ENCODE measurements around the gene MACROD2.

The MACROD2 gene

GRCh38 chr20:14830899-14831298, 835.6 kb downstream of the MACROD2 start:
- no peak for ATAC-seq

DNA sequence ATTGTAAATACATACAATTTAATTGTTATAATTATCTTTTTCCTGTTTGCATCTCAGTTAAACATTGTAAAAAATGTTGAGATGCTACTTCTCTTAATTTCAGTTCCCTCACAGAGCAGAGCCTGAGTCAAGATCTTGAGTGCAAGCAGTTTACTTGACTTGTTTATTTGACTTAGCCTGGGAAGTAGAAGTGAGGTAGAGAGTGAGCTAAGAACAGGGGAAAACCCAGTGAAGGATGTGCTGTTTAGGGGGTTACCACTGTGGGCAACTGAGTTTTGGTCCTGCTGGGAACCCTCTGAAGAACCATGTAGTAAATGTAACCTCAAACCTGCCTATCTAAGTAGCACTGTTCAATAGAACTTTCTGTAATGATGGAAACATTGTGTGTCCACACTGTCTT, 837.3 kb downstream of the MACROD2 start:
- no peak for ATAC-seq

DNA sequence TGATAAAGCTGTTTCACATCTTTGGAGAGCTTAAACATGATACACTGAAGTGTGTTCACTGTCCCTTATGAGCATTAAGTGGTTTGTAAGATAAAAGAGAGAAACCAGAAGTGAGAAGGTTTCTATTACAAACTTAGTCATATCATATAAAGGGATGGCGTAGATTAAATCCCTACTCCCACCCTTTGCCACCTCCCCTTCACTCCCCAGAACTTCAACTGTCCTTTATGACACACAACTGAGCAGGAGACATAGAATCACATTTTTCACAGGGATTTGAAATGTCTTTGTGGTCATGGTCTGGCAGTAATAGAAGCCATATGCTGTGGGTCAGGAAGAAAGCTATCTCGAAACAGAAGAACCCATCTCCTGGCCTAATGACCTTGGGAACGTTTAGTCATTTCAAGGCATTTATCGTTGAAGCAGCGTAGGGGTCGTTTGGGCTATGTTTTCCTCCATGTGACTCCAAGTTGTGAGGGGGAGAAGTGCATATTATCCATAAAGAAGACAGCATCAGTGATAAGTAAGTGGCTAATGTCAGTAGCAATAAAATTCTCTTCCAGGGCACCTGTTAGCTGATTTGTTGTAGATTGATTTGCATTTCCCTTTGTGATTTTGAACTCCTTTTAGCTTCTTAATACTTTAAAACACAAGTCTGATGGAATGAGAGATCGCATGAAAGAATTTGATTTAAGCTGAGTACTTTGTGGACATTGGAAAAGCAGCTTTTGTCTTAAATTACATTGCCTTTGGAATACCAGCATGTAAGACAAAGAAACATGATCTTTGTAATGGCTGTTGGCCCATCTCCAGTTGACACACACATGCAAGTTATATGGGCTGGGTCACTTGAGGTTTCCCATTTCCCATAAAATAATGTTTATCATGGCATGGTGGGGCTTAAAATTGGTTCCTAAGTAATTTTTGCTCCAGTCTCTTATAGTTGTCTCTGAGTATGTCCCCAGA, 843.6 kb downstream of the MACROD2 start:
- ATAC-seq: no peak

GRCh38 chr20:14845199-14846160, 850.2 kb downstream of the MACROD2 start:
- no peak for ATAC-seq

DNA sequence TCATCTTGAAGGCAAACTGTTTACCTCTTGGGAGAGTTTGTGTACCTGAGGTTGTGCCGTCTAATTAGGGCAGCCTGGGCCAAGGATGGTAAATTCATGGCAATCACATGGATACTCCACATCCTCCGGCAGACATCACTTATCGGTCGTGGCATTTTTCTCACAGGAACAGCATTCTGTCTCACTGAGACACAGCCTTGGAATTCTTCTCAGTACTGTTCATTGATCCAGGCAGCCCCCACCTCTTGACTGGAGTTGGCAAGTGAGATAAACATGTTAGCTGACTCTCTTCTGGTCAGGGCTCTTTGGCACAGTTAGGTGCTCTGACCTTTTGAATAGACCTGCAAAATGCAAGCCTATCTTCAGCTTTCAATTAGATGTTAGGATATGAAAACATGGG, 853.5 kb downstream of the MACROD2 start:
- no peak for ATAC-seq

DNA sequence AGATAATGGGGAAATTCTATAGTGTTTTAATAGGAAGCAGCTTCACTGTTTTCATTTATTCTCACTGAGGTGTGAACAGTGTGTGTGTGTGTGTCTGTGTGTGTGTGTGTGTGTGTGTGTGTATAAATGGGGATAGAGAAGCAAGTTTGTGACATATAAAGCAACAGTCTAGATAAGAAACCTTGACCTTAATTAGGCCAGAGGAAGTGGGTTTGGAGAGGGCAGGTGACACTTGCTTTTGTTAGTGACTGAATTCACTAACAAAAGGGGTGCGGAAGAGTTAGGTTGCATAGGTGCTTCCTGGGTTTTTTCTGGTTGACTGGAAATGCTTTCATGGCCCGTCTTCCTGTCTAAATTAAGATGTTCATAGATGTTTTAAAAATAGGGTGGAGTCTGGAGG, 857.8 kb downstream of the MACROD2 start:
- no peak for ATAC-seq

- no peak for ATAC-seq
These were observed 859.9 kb downstream of the MACROD2 start for GRCh38 chr20:14855171-14855570.

GRCh38 chr20:14859627-14860026, 864.3 kb downstream of the MACROD2 start:
- ATAC-seq: no peak

- ATAC-seq: no peak
These were observed 865.1 kb downstream of the MACROD2 start for GRCh38 chr20:14860410-14860814.

DNA sequence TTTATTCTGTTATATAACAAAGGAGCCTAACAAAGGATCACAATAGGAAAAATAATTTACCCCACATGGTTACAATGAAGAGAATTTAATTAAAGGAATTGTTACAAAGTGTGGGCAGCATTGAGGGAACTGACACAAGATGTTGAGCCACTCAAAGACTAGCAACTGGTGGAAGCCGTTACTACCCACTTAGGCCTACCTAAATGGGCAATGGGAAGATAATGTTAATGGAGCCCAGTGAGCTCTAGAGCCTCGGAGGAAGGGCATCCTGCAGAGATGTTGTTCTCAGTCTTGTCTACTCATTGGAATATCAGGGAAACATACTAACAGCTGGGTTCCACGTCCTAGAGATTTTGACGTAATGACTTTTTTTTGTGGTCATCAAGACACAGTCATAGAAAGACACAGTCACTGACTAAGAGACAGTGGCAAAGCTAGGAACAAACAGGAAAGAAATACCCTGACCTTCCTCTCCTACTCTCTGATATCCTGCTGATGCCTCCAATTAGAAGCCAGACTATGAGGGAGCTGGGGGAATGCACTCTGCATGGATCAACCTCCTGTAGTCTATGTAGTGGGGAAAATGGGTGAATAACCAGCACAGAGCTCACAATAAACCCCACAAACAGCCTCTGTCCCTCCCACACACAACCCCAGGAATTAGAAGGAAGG, 865.8 kb downstream of the MACROD2 start:
- no peak for ATAC-seq

DNA sequence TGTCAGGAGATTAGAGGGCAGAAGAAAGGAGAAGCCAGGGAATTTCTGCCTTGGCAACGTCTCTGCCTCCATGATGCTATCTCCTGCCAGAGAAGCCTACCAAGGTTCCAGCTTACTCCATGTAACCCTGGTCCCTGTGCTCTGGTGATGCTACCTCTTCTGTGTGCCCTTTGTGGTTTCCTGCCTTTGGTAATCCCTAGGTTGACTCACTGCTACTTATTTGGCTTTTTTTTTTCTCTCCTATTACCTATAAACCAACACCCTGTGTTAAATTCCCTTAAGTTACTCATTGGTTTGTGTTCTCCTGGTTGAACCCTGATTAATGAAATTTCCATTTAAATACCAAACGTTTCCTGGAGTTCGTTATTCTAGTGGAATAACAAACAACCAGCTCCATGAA, 869.9 kb downstream of the MACROD2 start:
- no peak for ATAC-seq

DNA sequence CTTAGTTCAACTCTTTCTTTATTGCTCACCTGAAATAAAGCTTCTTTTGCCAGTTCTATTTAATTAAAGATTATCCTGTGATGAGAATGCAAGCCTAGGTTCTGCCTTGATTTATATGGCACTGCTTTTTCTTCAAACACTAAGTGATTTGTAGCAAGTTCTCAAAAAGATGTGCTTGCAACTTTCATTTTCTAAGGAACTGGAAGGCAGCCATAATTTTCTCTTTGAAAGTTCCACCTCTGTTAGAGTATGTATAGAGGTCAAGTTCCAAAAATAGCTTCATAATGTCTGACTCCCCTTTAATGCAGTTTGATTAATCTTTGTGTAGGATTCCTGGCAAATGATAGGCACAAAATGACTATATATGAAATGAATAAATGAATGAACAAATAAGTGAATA, 870.4 kb downstream of the MACROD2 start:
- no peak for ATAC-seq

GRCh38 chr20:14866841-14867514, 871.7 kb downstream of the MACROD2 start:
- no peak for ATAC-seq

DNA sequence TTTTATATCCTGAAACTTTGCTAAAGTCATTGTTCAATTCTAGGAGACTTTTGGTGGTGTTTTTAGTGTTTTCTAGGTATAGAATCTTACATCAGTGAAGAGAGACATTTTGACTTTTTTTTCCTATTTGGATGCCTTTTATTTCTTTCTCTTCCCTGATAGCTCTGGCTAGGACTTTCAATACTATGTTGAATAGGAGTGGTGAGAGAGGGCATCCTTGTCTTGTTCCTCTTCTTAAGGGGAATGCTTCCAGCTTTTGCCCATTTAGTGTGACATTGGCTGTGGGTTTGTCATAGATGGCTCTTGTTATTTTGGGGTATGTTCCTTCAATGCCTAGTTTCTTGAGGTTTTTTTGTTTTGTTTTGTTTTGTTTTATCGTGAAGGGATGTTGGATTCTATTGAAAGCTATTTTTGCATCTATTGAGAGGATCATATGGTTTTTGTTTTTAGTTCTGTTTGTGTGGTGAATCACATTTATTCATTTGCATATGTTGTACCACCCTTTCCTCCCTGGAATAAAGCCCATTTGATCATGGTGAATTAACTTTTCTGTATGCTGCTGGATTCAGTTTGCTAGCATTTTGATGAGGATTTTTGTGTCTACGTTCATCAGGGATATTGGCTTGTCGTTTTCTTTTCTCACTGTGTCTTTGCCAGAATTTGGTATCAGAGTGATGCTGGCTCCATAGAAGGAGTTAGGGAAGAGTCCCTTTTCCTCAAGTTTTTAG, 882.1 kb downstream of the MACROD2 start:
- ATAC-seq: no peak

DNA sequence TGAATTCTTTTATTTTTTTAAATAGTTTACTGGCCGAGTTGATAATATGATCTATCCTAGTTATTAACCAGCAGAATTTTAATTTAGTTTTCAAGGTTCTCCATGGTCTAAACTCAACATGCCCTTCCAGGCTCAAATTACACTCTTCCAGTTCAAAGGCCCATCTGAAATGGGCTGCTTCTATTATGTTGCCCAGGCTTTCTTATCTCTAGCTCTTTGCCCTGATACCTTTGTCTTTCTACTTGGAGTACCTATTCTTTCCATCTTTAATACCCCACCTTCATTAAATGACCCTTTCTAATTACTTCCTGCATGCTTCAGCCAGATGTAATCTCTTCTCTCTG, 883.3 kb downstream of the MACROD2 start:
- no peak for ATAC-seq

GRCh38 chr20:14879020-14879697, 883.8 kb downstream of the MACROD2 start:
- ATAC-seq: no peak

DNA sequence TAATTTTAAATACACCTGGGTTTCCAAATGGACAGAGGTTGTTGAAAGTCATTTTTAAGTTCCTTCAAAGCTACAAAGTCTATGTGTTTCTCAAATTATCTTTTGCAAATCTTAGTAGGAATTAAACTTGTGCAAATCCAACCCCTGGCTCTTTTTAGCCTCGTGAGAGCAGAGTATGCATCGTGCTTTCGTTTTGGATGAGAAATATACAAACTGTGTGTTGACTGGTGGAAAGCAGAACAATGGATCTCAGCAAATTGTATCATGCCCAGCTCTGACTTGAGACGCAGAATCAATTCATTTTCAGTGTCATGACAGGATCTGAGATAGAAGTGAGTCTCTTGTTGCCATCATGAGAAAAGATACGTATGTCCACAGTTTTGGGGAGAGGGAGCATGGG, 884.5 kb downstream of the MACROD2 start:
- ATAC-seq: no peak

DNA sequence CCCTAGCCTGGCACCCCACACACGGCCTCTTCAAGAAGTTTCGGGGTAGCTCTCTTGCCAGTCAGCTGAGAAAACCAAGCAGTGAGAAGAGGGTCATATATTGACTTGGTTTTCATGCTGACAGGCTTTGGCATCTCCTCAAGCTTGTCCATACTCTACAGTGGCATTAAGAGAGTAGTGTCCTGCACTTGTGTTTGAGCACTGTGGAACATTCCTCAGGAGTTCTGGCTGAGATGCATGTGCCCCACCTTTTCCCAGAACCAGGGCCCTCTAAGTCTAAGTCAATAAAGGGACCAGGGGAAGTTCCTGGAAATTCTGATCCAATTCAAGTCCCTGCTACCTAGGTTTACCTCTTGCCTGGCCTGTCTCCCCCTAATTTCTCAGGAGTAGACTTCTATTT, 886.2 kb downstream of the MACROD2 start:
- ATAC-seq: no peak

- ATAC-seq: no peak
These were observed 886.8 kb downstream of the MACROD2 start for GRCh38 chr20:14882157-14882556.

DNA sequence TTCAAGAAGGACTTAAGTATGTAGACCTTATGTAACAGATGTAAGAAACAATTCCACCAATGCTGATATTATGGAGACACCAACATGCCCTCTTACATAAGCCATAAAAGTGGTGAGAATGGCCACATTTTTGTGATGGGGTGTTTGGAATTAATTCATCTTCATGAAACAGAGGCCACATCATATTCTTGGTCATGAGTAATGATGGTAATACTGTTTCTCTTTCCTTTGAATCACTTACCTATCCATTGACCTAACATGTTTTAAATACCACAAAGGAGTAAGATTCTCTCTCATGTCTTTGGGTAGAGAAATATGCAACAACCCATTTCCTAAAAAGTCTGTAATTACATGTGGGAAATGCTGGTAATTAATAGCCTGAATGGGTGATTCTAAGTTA, 887.5 kb downstream of the MACROD2 start:
- ATAC-seq: no peak

- no peak for ATAC-seq
These were observed 888.0 kb downstream of the MACROD2 start for GRCh38 chr20:14883324-14883723.

Measured in activated CD4-positive, CD25-positive, alpha-beta regulatory T cell treated with anti-CD3 and anti-CD28 coated beads, Interleukin-2, amount 50 U/mL, for 24 hours (primary cell).